ENCODE results near the gene CAMTA1.

CAMTA1 gene

GRCh38 chr1:7616076-7616832, 831.0 kb downstream of the CAMTA1 start:
- DNase-seq (ENCODE audit: low read depth) = peak; percentile 16

DNA sequence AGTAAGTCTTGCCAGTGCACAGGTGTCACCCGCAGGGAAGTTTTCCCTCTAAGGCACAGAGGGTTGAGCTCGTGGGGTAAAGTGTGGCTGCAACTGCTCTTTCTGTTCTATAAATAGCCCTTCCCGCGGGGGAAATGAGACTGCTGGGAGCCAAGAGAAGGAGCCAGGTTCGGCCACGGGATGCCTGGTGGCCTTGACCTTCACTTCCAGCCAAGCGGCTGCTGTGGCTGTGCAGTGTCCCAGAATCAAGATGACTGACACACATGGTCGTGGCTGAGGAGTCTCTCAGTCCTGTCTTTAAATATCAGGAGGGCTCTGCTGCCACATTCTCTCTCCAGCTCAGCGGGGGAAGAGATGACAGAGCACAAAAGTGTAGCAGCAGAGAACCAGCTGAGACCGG, 831.7 kb downstream of the CAMTA1 start:
- no peak for DNase-seq (ENCODE audit: low read depth)

- DNase-seq (ENCODE audit: low read depth) = no peak
Observed at GRCh38 chr1:7617826-7618225, 832.6 kb downstream of the CAMTA1 start.

DNA sequence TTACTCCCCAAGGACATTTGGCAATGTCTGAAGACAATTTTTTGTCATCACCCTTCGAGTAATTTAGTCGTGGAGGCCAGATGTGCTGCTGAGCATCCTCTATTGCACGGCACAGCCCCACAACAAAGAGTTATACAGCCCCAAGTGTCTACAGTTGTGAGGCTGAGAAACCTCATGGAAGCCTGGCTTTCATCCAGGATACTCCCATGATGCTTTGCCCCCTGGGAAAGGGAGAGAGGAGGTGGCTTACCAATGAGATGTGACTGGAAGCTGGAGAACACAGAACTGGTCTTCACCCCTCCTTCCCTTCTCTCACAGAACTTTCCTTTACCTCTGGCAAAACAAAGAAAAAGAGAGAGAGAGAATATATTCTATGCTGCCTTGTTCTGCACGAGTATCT, 834.9 kb downstream of the CAMTA1 start:
- DNase-seq (ENCODE audit: low read depth) = no peak

DNA sequence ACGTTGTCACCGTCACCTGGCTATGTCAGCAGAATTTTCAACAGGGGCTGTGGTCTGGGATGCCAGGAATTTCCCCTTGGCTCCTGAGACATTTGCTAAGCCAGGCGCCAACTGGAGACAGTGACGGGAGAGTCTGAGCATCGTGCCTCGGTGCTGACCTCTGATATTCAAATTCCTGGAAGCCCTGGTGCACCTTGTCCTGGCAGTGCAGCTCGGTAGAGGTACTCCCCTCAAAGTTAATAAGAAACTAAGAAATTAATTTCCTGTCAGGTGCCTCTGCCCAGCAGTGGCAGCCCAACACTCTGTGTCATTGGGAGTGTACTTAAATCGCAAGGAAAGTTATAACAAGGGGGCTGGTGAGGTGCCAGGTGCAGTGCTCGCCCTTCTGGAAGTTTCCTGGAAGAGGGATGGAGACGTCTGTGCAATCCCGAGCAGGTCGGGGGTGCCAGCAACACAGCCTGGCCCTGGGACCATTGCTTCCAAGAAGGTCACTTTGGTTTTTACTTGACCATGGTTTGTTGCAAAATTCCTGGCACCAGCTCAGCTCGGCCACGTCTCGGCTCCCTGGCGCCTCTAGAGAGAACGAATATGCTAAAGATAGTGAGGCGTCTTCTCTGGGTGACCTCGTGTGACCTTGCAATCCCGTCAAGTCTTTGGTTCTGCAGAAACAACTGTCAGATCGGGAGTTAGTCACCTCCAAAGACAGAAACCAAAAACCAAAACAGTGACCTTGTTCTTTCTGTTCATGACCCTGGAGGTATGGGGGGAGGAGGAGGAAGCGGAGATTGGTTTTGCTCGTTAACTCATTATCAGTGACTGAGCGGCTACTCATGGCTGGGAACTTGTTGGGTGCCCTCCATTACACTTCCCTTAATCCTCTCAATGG, 836.3 kb downstream of the CAMTA1 start:
- no peak for DNase-seq (ENCODE audit: low read depth)

DNA sequence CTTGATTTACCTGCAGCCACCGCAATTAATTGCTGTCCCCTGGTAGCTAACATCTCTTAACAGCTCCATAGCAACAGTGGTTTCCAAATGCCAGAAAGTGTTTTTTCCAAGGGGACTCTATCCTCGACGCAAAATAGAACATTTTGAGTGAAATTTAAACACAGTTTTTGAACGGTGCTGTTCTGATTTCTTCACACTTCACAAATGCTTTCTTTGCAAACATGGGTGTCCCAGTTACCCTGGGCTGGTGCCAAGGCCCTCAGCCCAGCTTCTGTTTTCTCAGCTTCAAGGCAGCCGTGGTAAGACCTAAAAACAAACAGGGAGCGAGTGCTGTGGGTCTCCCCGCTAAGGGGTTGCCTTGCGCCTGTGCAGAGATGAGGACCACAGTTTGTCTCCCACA, 838.6 kb downstream of the CAMTA1 start:
- no peak for DNase-seq (ENCODE audit: low read depth)

- DNase-seq (ENCODE audit: low read depth) = no peak
Observed at GRCh38 chr1:7624791-7625355, 839.6 kb downstream of the CAMTA1 start.

DNA sequence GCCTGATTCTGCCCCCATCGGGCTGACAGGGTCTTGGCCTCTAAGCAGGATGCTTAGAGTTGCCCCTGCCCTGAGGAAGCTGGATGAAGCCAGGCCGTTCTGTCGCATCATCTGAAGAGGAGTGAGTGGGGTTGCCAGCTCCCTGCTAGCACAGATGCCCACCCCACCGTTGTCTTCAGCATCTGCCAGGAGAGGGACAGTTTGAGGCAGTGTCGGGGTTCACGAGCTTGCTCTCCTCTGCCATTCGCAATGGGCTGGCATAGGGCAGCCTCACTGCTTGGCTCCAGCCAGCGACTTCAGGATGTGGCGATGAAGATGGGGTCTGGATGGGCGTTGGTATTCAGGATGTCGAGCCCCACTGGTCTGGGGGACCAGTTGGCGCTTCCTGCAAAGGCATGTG, 840.1 kb downstream of the CAMTA1 start:
- no peak for DNase-seq (ENCODE audit: low read depth)

- no peak for DNase-seq (ENCODE audit: low read depth)
Observed at GRCh38 chr1:7628273-7628672, 843.0 kb downstream of the CAMTA1 start.

DNA sequence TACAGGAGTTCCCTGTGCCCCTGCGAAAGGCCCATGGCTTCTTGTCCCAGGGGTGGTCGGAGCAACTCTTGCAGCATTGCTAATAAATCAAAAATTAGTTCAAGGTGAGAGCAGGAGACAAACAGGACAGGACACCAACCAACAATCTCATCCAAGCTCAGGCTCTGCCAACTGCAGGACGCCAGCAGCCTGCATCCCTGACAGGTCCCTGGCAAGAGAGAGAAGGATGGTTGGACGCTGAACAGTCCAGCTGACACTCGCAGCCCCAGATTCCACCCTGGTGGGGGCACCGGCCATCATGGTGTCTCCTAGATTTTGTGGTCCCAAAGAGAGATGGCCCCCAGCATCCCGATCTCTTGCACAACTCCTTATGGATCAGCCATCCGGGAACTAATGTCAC, 843.8 kb downstream of the CAMTA1 start:
- DNase-seq (ENCODE audit: low read depth) = no peak

DNA sequence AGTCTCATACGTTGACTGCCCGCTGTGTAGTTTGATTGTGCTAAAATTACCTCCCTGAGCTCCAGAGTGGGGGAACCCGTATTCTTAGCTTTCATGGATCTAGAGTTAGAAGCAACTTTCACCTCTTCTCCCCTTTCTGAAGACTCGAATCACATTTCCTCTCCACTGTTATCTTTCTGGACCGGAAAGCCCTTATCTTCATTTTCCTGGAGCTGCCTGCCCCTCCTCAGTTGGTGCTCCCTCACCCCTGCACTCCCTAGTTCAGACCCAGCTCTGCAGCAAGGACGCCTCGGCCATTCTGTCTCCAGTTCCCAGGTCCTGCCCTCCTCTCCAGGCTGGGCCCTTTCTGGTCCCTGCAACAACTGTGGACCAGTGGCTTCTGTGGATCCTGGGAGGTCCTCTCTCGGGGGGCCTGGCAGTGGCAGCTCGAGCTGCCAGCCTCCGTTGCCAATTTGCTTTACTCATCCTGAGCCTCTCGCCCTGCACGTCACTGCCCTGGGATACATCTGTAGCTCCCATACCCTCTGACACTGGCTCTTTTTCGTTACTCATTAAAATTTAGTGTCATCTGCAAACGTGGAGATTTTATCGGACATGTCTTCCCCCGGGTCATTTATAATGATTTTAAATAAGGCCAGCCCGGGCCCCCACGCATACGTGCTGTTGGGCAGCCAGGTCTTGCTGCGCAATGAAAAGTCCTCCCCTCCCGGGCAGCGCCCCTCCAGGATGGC, 844.4 kb downstream of the CAMTA1 start:
- no peak for DNase-seq (ENCODE audit: low read depth)

DNA sequence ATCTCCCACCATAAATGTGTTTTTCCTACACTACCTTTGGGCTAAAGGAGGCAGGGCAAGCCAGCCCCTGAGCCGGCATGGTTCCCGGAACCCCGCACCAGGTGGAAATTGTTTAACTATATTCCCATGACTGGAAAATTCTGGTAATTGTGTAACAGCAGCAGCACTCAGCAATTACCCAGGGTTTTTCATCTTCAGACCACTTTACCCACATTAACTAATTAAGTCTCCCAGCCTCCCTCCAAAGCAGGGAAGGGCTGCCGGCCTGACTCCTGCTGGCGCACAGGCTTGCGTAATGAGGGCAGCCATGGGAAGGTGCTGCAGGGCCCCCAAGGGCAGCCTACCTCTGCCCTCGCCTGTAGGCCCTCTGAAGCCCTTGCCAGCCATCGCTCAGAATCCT, 845.1 kb downstream of the CAMTA1 start:
- DNase-seq (ENCODE audit: low read depth) = no peak

GRCh38 chr1:7632176-7632575, 846.9 kb downstream of the CAMTA1 start:
- DNase-seq (ENCODE audit: low read depth) = no peak

GRCh38 chr1:7632681-7633080, 847.4 kb downstream of the CAMTA1 start:
- DNase-seq (ENCODE audit: low read depth) = no peak

DNA sequence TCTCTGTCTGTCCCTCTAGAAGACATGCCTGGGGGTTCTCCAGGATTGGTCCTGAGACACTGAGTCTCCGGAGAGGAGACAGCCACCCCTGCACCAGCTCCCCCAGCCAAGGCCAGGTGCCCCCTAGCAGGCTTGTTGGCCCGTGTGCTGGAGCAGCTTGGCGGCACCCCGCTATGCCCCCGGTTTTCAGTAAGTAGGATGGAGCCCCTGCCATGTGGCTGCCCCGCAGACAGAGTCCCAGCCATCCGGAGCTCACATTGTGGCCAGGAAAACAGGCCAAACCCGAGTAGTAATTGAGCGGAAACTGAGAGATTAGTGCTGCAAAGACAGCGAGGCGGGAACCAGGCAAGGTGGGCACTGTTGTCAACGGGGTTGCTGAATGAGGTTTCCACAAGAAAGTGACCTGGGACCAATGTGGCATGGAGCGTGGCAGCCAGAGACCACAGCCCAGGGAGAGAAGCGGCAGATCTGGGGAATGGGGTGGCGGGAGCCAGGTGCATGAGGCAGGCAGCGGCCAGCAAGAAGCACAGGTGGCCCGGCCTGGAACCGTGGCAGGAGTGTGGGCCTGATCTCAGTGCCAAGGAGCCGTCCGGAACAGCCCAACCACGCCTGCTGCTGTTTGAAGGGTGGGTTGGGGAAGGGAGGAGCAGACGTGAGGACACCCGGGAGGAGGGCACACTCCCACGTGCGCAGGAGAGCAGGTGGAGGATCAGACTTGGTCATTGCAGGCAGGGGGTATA, 848.4 kb downstream of the CAMTA1 start:
- DNase-seq (ENCODE audit: low read depth) = no peak

GRCh38 chr1:7634546-7635240, 849.4 kb downstream of the CAMTA1 start:
- no peak for DNase-seq (ENCODE audit: low read depth)

- DNase-seq (ENCODE audit: low read depth) = no peak
Observed at GRCh38 chr1:7636795-7637526, 851.7 kb downstream of the CAMTA1 start.

- no peak for DNase-seq (ENCODE audit: low read depth)
Observed at GRCh38 chr1:7638078-7638477, 852.8 kb downstream of the CAMTA1 start.

DNA sequence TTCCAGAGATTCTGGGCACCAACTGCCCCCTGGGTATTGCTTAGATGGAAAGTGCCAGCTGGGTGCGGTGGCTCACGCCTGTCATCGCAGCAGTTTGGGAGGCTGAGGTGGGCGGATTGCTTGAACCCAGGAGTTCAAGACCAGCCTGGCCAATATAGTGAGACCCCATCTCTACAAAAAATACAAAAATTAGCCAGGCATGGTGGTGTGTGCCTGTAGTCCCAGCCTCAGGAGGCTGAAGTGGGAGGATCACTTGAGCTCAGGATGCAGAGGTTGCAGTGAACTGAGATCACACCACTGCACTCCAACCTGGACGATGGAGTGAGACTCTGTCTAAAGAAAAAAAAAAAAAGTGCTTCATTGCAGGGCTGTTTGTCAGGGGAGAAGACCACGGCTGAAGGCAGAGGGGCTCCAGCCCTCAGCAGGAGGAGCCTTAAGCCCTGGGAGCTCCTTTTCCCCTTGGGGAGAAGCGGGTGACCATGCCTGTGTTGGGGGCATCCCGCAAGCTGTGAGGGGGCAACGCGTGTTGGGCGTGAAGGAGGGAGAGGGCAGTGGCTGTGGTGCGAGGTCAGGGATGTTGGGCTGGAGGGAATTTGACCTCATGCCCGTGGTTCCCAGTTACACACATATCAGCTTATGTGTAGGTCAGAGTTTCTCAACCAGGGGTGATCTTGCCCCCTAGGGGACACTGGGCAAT, 854.3 kb downstream of the CAMTA1 start:
- no peak for DNase-seq (ENCODE audit: low read depth)

- DNase-seq (ENCODE audit: low read depth) = no peak
Observed at GRCh38 chr1:7640350-7640749, 855.1 kb downstream of the CAMTA1 start.
